ENCODE measurements around the gene ALDOC. TPM values are rescaled to one million over a fixed set of nuclear protein-coding genes. Genes with fewer than 3 reads are reported as not detected.

ALDOC gene
- total and polyA plus RNA-seq, 2 of the 13 experiments (the other 11 are each of a cell fraction or from before 2014, with no cell fraction given) = 15.4 to 60.9 TPM

DNA sequence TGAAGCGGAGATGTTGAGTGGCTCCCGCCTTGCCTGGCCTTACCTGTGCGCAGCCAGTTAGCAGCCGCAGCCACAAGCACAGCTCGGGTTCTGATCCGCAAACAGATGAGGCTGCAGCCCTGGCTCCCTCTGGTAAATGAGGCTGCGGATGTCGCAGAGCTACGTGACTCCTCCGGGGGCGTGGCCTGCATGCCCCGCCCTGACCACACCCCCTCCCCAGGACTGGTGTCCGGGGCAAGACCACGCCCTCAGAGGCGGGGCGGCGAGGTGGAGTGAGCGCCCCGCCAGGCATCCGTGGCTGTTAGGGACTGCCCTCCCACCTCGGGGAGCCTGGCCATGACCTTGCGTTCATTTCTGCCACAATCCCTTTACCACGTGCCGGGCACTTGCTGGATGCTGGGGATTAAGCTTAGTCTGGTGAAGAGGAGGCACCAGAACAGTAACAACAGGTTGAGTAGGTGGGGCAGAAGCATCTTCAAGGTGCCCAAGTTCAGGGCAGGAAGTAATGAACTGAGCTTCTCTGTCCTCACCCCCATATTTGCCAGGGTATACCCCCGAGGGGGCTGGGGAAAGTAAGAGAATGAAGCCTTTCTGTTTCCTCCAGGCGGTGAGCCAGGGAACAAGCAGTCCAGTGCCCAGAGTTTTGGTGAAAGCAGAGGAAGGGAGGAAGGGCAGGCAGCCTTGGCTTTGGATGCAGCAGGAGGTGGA, at the start of gene ALDOC (continued):
- TF ChIP-seq MAFG (CRISPR knock-in tag; IDR thresholded peaks at IDR 0.05) (no peak), NR2F1 (CRISPR knock-in tag; IDR thresholded peaks at IDR 0.05) (peak; percentile 53 to 61; a peak in 2 of 4 replicates), ZNF143 (CRISPR knock-in tag; IDR thresholded peaks at IDR 0.05) (no peak), ZNF235 (CRISPR knock-in tag; IDR thresholded peaks at IDR 0.05; ENCODE audit: borderline replicate concordance) (no peak), ZMAT3 (CRISPR knock-in tag; conservative IDR thresholded peaks at IDR 0.05) (0 out of 2 replicates have a peak, but pooled peaks have one; percentile 31), ZNF563 (CRISPR knock-in tag; IDR thresholded peaks at IDR 0.05) (no peak), DNMT3B (CRISPR knock-in tag; conservative IDR thresholded peaks at IDR 0.05) (no peak), SCMH1 (CRISPR knock-in tag; IDR thresholded peaks at IDR 0.05; ENCODE audit: borderline replicate concordance) (no peak), NFATC3 (CRISPR knock-in tag; IDR thresholded peaks at IDR 0.05) (no peak), FOSL2 (CRISPR knock-in tag; IDR thresholded peaks at IDR 0.05) (no peak), KAT7 (CRISPR knock-in tag; IDR thresholded peaks at IDR 0.05; ENCODE audit: borderline replicate concordance) (no peak), ZNF768 (CRISPR knock-in tag; IDR thresholded peaks at IDR 0.05) (no peak), SP2 (CRISPR knock-in tag; IDR thresholded peaks at IDR 0.05) (no peak), CBX1 (IDR thresholded peaks at IDR 0.05; ENCODE audit: low read depth) (peak; percentile 75), YEATS2 (CRISPR knock-in tag; IDR thresholded peaks at IDR 0.05; ENCODE audit: borderline replicate concordance) (0 out of 2 replicates have a peak, but pooled peaks have one; percentile 14), ISX (CRISPR knock-in tag; conservative IDR thresholded peaks at IDR 0.05) (no peak), POLR2AphosphoS2 (IDR thresholded peaks at IDR 0.05; ENCODE audit: low read depth, low read length) (no peak), POLR2A (IDR thresholded peaks at IDR 0.05; ENCODE audit: insufficient read depth in 1 of 2, low read depth in 2 of 2, low read length in 2 of 2) (peak; percentile 44 to 94; a peak in 3 of 4 replicates)
- TF ChIP-seq, protein P1, sequence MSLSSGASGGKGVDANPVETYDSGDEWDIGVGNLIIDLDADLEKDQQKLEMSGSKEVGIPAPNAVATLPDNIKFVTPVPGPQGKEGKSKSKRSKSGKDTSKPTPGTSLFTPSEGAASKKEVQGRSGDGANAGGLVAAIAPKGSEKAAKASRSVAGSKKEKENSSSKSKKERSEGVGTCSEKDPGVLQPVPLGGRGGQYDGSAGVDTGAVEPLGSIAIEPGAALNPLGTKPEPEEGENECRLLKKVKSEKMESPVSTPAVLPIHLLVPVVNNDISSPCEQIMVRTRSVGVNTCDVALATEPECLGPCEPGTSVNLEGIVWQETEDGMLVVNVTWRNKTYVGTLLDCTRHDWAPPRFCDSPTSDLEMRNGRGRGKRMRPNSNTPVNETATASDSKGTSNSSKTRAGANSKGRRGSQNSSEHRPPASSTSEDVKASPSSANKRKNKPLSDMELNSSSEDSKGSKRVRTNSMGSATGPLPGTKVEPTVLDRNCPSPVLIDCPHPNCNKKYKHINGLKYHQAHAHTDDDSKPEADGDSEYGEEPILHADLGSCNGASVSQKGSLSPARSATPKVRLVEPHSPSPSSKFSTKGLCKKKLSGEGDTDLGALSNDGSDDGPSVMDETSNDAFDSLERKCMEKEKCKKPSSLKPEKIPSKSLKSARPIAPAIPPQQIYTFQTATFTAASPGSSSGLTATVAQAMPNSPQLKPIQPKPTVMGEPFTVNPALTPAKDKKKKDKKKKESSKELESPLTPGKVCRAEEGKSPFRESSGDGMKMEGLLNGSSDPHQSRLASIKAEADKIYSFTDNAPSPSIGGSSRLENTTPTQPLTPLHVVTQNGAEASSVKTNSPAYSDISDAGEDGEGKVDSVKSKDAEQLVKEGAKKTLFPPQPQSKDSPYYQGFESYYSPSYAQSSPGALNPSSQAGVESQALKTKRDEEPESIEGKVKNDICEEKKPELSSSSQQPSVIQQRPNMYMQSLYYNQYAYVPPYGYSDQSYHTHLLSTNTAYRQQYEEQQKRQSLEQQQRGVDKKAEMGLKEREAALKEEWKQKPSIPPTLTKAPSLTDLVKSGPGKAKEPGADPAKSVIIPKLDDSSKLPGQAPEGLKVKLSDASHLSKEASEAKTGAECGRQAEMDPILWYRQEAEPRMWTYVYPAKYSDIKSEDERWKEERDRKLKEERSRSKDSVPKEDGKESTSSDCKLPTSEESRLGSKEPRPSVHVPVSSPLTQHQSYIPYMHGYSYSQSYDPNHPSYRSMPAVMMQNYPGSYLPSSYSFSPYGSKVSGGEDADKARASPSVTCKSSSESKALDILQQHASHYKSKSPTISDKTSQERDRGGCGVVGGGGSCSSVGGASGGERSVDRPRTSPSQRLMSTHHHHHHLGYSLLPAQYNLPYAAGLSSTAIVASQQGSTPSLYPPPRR (CRISPR knock-in tag; IDR thresholded peaks at IDR 0.05; ENCODE audit: borderline replicate concordance) = no peak
- TF ChIP-seq, protein P2, sequence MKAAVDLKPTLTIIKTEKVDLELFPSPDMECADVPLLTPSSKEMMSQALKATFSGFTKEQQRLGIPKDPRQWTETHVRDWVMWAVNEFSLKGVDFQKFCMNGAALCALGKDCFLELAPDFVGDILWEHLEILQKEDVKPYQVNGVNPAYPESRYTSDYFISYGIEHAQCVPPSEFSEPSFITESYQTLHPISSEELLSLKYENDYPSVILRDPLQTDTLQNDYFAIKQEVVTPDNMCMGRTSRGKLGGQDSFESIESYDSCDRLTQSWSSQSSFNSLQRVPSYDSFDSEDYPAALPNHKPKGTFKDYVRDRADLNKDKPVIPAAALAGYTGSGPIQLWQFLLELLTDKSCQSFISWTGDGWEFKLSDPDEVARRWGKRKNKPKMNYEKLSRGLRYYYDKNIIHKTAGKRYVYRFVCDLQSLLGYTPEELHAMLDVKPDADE (CRISPR knock-in tag; IDR thresholded peaks at IDR 0.05) = no peak
- TF ChIP-seq, protein P3, sequence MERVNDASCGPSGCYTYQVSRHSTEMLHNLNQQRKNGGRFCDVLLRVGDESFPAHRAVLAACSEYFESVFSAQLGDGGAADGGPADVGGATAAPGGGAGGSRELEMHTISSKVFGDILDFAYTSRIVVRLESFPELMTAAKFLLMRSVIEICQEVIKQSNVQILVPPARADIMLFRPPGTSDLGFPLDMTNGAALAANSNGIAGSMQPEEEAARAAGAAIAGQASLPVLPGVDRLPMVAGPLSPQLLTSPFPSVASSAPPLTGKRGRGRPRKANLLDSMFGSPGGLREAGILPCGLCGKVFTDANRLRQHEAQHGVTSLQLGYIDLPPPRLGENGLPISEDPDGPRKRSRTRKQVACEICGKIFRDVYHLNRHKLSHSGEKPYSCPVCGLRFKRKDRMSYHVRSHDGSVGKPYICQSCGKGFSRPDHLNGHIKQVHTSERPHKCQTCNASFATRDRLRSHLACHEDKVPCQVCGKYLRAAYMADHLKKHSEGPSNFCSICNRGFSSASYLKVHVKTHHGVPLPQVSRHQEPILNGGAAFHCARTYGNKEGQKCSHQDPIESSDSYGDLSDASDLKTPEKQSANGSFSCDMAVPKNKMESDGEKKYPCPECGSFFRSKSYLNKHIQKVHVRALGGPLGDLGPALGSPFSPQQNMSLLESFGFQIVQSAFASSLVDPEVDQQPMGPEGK (CRISPR knock-in tag; IDR thresholded peaks at IDR 0.05) = peak; percentile 58
- TF ChIP-seq, protein P4, sequence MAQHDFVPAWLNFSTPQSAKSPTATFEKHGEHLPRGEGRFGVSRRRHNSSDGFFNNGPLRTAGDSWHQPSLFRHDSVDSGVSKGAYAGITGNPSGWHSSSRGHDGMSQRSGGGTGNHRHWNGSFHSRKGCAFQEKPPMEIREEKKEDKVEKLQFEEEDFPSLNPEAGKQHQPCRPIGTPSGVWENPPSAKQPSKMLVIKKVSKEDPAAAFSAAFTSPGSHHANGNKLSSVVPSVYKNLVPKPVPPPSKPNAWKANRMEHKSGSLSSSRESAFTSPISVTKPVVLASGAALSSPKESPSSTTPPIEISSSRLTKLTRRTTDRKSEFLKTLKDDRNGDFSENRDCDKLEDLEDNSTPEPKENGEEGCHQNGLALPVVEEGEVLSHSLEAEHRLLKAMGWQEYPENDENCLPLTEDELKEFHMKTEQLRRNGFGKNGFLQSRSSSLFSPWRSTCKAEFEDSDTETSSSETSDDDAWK (CRISPR knock-in tag; IDR thresholded peaks at IDR 0.05) = no peak
